PFSK-1 (cell line): ENCODE measurements around the gene ZER1.

Source experiments
- POLR2AphosphoS5 ChIP-seq: IDR thresholded peaks from 2 replicates; pipeline ENCODE4 v1.6.1; 2012; ENCODE audit warnings: low read depth, mild to moderate bottlenecking, control low read depth, low read length, moderate library complexity
- REST ChIP-seq, 2 experiments: IDR thresholded peaks; 2 replicates each; pipeline versions ENCODE4 v1.6.1 to v1.8.0; 2011 to 2012; ENCODE audit warnings: low read depth in 2 of 2, low read length in 2 of 2, control low read depth in 1 of 2, inconsistent platforms in 1 of 2, mild to moderate bottlenecking in 1 of 2, moderate library complexity in 1 of 2; ENCODE audit not compliant: insufficient read depth in 1 of 2
- SIN3A ChIP-seq: IDR thresholded peaks from 2 replicates; pipeline ENCODE4 v1.6.1; 2012; ENCODE audit warnings: mild to moderate bottlenecking, low read length, moderate library complexity, borderline replicate concordance; ENCODE audit not compliant: insufficient read depth
- TAF1 ChIP-seq: IDR thresholded peaks from 2 replicates; pipeline ENCODE4 v1.6.1; 2012; ENCODE audit warnings: low read length, control low read depth, borderline replicate concordance; ENCODE audit not compliant: insufficient read depth

- TF ChIP-seq REST (IDR thresholded peaks at IDR 0.05; ENCODE audit: insufficient read depth in 1 of 2, low read depth in 2 of 2, low read length in 2 of 2) (no peak), POLR2AphosphoS5 (no peak), SIN3A (no peak), TAF1 (no peak)
These were observed 64.9 kb downstream of the ZER1 start for GRCh38 chr9:128706671-128707381.
